Stimulated activated CD4-positive, alpha-beta T cell treated with anti-CD3 and anti-CD28 coated beads, Interleukin-2, amount 100 ng/mL, for 48 hours (primary cell): ENCODE measurements around the gene PLIN5.
"Not testable (repeated sequence)": the region's sequence is repeated elsewhere in the genome, so short reads cannot be mapped to it uniquely, and the experiment has no call there.

Experiments used
- DNase-seq, 2 donors: peaks; one replicate each; pipeline ENCODE4 v3.0.0-alpha.2; 2020

The PLIN5 gene

GRCh38 chr19:4542896-4543841 is 8.1 kb upstream of the PLIN5 start:
- DNase-seq: no peak

GRCh38 chr19:4541806-4542145 is 6.8 kb upstream of the PLIN5 start:
- not testable (repeated sequence) for DNase-seq

DNA sequence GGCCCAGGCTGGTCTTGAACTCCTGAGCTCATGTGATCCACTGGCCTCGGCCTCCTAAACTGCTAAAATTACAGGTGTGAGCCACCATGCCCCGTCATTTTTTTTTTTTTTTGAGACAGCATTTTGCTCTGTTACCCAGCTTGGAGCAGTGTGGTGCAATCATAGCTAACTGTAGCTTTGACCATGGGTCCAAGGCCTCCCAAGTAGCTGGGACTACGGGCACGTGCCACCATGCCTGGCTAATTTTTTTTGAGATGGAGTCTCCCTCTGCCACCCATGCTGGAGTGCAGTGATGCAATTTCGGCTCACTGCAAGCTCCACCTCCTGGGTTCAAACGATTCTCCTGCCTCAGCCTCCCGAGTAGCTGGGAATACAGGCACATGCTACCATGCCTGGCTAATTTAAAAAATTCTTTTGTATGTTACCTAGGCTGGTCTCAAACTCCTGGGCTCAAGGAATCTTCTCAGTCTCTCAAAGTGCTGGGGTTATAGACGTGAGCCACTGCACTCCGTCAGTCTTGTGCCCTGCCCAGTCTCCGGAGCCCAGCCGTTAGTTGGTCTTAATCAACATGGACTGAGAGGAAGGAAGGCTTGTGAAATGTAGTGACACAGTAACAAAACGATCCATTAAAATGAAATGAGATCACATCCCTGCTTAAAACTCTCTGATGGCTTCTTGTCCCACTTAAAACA is 6.2 kb upstream of the PLIN5 start:
- no peak for DNase-seq

- DNase-seq: no peak
Measured at GRCh38 chr19:4539693-4540581, 4.9 kb upstream of the PLIN5 start, which contains the start of gene LRG1. LRG1 (minus strand) TSS chr19:4540036; CDS start chr19:4540013, 23 bp downstream.

DNA sequence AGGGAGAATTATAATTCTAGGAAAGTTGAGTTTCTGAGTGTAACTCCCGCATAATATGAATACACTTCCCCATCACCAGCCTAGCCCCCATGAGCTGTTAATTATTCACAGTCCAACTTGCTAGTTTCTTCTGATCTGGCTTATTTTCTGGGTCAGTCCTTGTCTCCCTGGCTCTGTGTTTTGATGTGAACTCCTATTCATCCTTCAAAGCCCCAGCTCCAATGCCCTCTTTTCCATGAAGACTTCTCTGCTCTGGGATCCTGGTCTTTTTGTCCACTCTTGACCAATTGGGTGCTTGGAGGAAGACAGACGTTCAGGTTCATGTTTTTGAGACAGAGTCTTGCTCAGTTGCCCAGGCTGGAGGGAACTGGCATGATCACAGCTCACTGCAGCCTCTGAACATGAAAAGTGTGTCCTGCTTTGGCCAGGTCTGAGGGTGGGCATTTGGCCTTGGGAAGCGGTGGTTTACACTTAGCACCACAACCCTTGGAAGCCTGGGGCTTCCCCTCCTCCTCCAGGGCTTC is 4.2 kb upstream of the PLIN5 start:
- DNase-seq: no peak

DNA sequence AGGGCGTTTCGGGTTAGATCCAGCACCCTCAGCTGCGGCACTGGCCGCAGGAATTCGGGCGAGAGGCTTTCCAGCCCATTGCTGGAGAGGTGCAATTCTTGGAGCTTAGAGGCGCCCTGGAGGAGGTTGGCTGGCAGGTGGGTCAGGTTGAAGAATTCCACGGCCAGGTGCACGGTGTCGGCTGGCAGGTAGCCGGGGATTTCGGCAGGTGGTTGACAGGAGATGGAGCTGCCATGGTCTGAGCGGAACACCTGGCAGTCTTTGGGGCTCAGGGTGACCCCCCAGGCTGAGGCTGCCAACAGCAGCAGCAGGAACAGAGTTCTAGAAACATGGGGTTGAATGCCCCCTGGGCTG is 3.6 kb upstream of the PLIN5 start:
- no peak for DNase-seq

DNA sequence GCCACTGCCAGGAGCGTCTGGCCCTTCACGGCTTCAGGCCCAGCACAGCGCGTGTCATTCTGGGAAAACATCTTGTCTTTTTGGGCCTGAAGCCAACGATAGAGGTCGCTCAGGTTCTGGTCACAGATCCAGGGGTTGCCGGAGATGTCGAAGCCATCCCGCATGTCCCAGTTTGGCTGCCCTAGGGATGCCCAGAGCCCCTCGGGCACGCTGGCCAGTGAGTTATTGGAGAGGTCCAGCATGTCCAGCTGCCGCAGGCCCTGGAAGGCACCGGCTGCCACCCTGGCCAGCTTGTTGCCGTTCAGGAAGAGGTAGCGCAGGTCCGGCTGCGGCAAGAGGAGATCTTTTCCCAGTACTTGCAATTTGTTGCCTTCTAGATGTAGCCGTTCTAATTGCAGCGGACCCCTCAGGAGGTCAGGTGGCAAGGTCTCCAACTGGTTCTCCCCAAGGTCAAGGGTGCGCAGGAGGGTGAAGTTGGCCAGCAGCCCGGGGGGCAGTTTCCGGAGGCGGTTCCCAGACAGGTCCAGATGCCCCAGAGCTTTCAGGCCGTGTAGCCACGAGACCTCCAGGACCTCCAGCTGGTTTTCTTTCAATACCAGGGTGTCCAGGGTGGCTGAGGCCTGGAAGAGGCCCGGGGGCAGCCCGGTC is 3.1 kb upstream of the PLIN5 start:
- no peak for DNase-seq

GRCh38 chr19:4536798-4537197 is 1.8 kb upstream of the PLIN5 start:
- no peak for DNase-seq

- no peak for DNase-seq
Measured at GRCh38 chr19:4533835-4534424, 1.1 kb downstream of the PLIN5 start.

DNA sequence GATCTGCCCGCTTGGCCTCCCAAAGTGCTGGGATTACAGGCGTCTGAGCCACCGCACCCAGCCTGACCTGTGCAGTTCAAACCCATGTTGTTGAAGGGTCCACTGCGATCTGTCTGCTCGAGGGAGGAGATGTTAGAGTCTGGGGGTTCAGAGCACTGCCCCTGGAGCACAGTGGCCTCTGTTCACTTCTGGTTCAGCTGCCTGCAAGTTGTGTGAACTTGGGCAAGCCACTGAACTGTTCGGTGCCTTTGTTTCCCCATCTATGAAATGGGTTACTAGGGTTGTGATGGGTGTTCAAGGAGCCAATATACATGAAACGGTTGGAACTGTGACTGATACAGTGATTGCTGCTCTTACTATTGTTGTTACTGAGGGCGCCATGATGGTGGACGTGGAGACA is 1.7 kb downstream of the PLIN5 start:
- no peak for DNase-seq

DNA sequence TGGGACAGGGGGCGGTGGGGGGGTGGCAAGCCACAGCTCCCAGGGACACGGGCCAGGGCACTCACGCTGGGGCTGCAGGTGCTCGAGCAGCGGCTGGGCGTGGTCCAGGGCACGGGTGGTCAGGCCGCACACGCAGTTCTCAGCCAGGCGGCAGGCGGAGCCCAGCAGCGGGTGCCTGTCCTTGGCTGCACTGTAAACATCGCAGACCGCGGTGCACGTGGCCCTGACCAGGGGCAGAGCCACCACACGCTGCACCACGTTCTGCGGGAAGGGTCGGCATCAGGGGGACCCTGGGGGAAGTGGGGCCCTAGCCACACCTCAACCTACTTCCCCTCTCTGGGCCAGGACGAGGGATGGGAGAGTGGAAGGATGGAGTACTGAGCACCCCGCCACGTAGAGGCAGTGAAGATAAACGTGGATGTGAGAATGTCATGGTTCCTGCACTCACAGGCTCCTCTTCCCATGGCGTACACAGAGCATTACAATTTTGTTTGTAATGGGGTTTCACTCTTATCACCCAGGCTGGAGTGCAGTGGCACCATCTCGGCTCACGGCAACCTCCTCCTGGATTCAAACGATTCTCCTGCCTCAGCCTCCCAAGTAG is 3.4 kb downstream of the PLIN5 start:
- no peak for DNase-seq

GRCh38 chr19:4529924-4530522 is 5.0 kb downstream of the PLIN5 start:
- no peak for DNase-seq

DNA sequence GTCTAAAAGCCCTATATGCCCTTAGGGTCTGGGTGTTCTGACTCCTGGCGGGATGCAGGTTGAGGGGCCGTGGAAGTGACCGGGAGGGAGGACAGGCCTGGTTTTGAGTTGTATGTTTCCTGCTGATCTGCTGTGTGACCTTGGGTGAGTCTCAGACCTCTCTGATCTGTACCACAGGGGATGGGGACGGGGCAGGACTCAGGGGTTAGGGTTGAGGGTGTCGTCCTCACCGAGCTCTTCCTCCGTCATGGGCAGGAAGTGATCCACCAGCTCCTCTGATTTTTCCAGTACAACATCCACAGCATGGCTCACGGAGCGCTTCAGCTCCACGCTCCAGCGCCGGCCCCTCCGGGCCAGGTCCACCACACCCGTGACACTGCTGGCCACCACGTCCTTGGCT is 6.2 kb downstream of the PLIN5 start:
- DNase-seq: no peak

DNA sequence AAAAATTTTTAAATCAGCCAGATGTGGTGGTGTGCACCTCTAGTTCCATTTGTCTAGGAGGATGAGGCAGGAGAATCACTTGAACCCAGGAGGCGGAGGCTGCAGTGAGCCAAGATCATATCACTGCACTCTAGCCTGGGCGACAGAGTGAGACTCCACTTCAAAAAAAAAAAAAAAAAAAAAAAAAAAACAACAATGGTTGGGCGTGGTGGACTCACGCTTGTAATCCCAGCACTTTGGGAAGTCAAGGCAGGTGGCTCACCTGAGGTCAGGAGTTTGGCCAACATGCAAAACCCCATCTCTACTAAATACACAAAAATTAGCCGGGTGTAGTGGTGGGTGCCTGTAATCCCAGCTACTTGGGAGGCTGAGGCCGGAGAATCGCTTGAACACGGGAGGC is 7.6 kb downstream of the PLIN5 start:
- DNase-seq: not testable (repeated sequence)

DNA sequence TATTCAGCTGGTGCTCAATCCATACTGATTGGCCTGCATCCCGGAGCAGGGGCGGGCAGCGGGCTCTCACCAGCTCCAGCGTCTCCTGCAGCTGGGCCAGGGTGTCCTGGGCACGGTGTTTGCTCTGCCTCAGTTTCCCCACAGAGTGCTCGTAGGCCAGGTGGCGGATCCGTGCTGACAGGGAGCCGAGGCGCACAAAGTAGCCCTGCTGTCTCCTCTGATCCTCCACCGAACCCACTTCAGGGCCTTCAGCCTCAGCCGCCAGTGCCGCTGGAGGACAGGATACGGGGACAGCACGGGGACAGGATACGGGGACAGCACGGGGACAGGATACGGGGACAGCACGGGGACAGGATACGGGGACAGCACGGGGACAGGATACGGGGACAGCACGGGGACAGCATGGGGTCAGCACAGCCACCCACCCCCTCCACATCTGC is 9.4 kb downstream of the PLIN5 start:
- no peak for DNase-seq

DNA sequence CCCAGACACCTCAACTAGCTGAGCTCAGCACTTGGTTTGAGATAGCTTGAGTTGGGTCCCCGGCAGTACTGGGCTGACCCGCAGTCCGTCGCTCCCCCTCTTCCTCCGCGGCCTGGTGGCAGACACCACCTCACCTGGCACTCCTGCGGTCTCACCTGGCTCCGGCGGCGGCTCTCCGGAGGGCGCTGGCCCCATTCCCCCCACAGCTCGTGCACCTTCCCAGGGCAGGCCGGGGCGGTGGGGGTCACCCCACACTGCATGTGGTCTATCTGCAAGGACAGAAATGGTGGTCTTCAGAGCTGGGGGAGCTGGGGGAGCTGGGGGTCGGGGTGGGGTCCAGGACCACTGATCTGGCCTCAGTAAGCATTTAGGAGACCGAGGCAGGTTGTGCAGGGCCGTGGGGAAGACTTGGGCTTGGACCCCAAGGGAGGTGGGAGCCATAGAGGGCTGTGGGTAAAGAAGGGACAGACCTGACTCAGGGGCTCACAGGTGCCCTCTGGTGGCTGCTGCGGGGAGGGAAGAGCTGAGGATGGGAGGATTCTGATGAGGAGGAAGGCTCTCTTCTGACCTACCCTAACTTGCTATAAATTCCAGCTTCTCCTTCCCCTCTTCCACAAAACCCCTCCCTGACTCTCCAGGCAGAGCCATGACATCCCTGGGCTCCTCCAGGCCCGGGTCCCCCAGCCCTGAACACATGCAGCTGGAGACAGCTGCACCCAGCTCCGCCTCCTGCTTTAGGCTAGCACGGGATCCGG is 10.0 kb downstream of the PLIN5 start:
- DNase-seq: peak; percentile 68 to 71

GRCh38 chr19:4523306-4524110 is 11.5 kb downstream of the PLIN5 start:
- DNase-seq: peak; percentile 19 to 34

DNA sequence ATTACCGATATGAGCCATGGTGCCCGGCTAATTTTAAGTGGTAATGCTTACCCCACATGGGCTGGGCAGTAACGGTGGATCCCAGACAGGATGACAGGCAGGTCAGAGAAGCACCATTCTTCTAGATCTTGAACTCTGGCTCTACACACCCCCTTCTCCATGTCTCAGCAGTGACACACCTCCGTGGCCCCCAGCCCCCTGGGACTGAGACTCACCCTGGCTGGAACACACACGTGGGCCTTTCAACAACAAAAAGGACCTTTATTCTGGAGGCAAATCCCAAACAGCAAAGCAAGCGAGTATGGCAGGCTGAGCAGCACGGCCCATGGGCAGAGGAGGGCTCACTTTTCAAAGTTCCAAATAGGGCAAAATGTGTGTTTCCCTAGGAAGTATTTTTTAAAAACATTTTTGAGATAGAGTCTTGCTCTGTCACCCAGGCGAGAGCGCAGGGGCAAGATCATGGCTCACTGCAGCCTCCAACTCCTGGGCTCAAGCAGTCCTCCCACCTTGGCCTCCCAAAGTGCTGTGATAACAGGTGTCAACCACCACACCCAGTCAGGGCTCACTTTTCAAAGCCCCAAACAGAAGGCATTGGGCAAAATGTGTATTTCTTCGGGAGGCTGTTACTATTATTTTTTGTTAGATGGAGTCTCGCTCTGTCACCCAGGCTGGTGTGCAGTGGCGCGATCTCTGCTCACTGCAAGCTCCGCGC is 12.6 kb downstream of the PLIN5 start:
- DNase-seq: no peak

DNA sequence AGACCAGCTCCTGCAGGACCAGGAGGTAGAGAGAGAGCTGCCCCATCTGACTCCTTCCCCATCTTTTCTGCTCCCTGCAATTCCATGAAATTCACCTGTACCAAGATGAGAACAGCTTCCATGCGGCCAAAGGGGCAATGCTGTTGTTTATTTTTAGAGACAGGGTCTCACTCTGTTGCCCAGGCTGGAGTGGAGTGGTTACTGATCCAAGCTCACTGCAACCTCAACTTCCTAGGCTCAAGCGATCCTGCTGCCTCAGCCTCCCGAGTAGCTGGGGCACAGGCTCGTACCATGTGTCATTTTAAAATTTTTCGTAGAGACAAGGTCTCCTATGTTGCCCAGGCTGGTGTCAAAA is 13.2 kb downstream of the PLIN5 start:
- DNase-seq: no peak
